ENCODE data around the gene RPL37.
A peak's percentile ranks its signal among the peaks of the same experiment; 100 is the strongest.

RPL37 gene

DNA sequence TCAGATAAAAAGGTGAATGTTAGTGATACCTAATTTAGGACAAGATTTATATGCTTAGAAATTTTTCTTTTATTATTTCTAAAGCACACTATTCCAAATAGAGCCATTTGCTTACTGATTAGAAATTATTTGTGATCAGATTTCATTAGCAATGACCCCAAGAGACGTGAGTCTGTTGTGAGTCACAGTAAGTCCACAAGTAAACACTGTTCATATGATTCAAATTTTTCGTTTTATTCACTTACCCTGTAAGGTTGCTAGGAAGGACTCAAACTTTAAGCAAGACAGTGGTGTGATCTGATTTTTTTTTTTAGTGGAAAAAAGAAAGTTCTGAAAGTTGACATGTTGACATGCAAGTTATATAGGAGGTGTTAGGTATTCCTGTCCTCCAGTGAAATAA, 7.3 kb upstream of the RPL37 start:
- Histone ChIP-seq H3K27ac (peak overlapping the region; percentile 76), H3K4me3 (ENCODE audit: low read depth in 1 of 2, low read length in 1 of 2) (peak overlapping the region; percentile 63), H3K9me3 (no peaks in the 10 kb centered on the region), H3K27me3 (no peaks in the 10 kb centered on the region), H3K36me3 (peaks cover 14% of the 10 kb centered on the region), H3K4me1 (ENCODE audit: control insufficient read depth in 1 of 2, insufficient read depth in 1 of 2, low read depth in 1 of 2, low read length in 1 of 2) (peaks cover 83 to 92% of the 10 kb centered on the region in 2 experiments)
- TF ChIP-seq CTCF (IDR thresholded peaks at IDR 0.05), result no peak

- H3K27me3 ChIP-seq, result no peaks in the 10 kb centered on the region
- peaks cover 75 to 83% of the 10 kb centered on the region in 2 experiments for H3K4me1 ChIP-seq (ENCODE audit: control insufficient read depth in 1 of 2, insufficient read depth in 1 of 2, low read depth in 1 of 2, low read length in 1 of 2)
- peak within 1 kb of the TSS; percentile 63 for H3K4me3 ChIP-seq (ENCODE audit: low read depth in 1 of 2, low read length in 1 of 2)
- H3K36me3 ChIP-seq, result peaks cover 10% of the 10 kb centered on the region
- H3K9me3 ChIP-seq, result no peaks in the 10 kb centered on the region
- TF ChIP-seq CTCF (IDR thresholded peaks at IDR 0.05), result no peak
- H3K27ac ChIP-seq, result peak within 1 kb of the TSS; percentile 76
Observed at GRCh38 chr5:40841068-40841805, 6.2 kb upstream of the RPL37 start, which contains the start of gene CARD6. Gene CARD6 (plus strand): TSS chr5:40841367. CDS start chr5:40841383, 16 bp downstream.

GRCh38 chr5:40838086-40838485, 3.1 kb upstream of the RPL37 start:
- no peaks in the 10 kb centered on the region for H3K27me3 ChIP-seq
- peaks cover 7% of the 10 kb centered on the region for H3K36me3 ChIP-seq
- peaks cover 82 to 83% of the 10 kb centered on the region in 2 experiments for H3K4me1 ChIP-seq (ENCODE audit: control insufficient read depth in 1 of 2, insufficient read depth in 1 of 2, low read depth in 1 of 2, low read length in 1 of 2)
- no peak overlapping the region for H3K4me3 ChIP-seq (ENCODE audit: low read depth in 1 of 2, low read length in 1 of 2)
- no peaks in the 10 kb centered on the region for H3K9me3 ChIP-seq
- no peak for TF ChIP-seq CTCF (IDR thresholded peaks at IDR 0.05)
- H3K27ac ChIP-seq, result peak overlapping the region; percentile 79

GRCh38 chr5:40834391-40834848, 602 bp downstream of the RPL37 start:
- peaks cover 44% of the 10 kb centered on the region for H3K36me3 ChIP-seq

DNA sequence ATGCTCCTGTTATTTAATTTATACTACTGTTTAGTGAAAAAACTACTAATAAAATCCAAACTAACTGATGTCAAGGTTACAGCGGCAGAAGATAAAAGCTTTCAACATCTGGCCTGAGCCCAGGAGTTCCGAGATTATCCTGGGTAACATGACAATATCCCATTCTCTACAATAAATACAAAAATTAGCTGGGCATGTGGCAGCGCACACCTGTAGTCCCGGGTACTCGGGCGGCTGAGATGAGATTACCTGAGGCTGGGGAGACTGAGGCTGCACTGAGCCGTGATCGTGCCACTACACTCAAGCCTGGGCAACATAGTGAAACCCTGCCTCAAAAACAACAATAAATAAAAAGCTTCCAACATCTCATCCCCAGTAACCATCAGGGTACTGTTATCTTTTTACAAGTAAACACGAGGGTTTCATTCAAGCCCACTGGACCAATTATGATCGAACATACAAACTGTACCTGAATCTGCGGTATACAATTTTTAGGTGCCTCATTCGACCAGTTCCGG, 1.3 kb downstream of the RPL37 start:
- peaks cover 51% of the 10 kb centered on the region for H3K36me3 ChIP-seq
- H3K9me3 ChIP-seq, result no peaks in the 10 kb centered on the region
- H3K4me3 ChIP-seq (ENCODE audit: low read depth in 1 of 2, low read length in 1 of 2), result peak overlapping the region; percentile 86 to 99
- no peaks in the 10 kb centered on the region for H3K27me3 ChIP-seq
- H3K27ac ChIP-seq, result peak overlapping the region; percentile 90
- TF ChIP-seq CTCF (IDR thresholded peaks at IDR 0.05), result no peak
- peaks cover 45 to 48% of the 10 kb centered on the region in 2 experiments for H3K4me1 ChIP-seq (ENCODE audit: control insufficient read depth in 1 of 2, insufficient read depth in 1 of 2, low read depth in 1 of 2, low read length in 1 of 2)

More at GRCh38 chr5:40834391-40834848, 602 bp downstream of the RPL37 start:
- Histone ChIP-seq H3K4me1 (ENCODE audit: control insufficient read depth in 1 of 2, insufficient read depth in 1 of 2, low read depth in 1 of 2, low read length in 1 of 2) (peaks cover 51 to 55% of the 10 kb centered on the region in 2 experiments), H3K27ac (peak overlapping the region; percentile 90), H3K27me3 (no peaks in the 10 kb centered on the region), H3K9me3 (no peaks in the 10 kb centered on the region), H3K4me3 (ENCODE audit: low read depth in 1 of 2, low read length in 1 of 2) (peak overlapping the region; percentile 86 to 99)
- TF ChIP-seq CTCF (IDR thresholded peaks at IDR 0.05), result no peak
